Measurements from ENCODE around the gene STPG4. TPM values are rescaled to one million over a fixed set of nuclear protein-coding genes. Genes with fewer than 3 reads are reported as not detected.

The STPG4 gene
- total and polyA plus RNA-seq, 2 donors from 2014 or later = not detected

DNA sequence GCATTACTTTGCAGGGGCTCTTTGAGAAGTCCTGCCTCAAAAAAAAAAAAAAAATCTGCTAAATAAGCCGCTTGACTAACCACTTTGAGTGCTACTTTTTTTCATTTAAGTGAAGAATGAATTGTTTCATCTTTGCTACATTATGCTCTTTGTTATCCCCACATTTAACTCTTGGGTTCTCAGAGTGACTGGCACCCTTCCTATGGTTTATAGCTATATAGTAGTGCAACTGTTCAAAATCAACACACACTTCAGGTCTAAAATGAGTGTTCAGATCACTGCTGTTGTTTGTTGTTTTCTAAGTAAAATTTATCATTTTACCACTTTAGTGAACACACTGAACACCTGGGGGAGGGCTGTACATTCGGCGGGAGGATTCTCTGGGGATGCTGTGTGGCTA lies 13.6 kb downstream of the STPG4 start:
- no peak for FAIRE-seq
- intact Hi-C loops (cut with DNase I) = no loop called here

DNA sequence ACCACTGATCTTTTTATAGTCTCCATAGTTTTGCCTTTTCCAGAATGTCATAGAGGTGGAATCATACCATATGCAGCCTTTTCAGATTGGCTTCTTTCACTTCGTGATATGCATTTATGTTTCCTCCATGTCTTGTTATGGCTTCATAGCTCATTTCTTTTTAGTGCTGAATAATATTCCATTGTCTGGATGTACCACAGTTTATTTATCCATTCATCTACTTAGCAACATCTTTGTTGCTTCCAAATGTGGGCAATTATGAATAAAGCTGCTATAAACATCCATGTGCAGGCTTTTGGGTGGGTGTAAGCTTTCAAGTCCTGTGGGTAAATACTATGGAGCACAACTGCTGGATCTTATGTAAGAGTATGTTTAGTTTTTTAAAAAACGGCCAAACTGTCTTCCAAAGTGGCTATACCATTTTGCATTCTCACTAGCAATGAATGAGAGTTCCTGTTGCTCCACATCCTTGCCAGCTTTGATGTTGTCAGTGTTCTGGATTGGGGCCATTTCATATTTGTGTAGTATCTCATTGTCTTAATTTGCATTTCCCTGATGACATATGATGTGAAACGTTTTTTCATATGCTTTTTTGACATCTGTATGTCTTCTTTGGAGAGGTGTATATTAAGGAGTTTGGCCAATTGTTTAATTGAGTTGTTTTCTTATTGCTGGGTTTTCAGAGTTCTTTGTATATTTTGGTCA lies 20.6 kb downstream of the STPG4 start:
- DNase-seq (no peak), FAIRE-seq (no peak)
- Histone ChIP-seq H3K27me3 (ENCODE audit: control insufficient read depth, insufficient read depth, low read length) (no peaks in the 10 kb centered on the region), H3K36me3 (ENCODE audit: control insufficient read depth in 2 of 3, insufficient read depth in 3 of 3, low read length in 3 of 3) (no peaks in the 10 kb centered on the region), H3K4me3 (ENCODE audit: low read length in 3 of 3) (no peak overlapping the region), H3K27ac (ENCODE audit: low read depth in 2 of 2, low read length in 2 of 2) (no peak overlapping the region), H3K9ac (ENCODE audit: low read length in 3 of 3) (no peak overlapping the region), H3K9me3 (ENCODE audit: control insufficient read depth in 2 of 3, insufficient read depth in 1 of 3, low read length in 3 of 3) (peaks cover 0 to 9% (median 0%) of the 10 kb centered on the region in 3 donors), H3K4me1 (ENCODE audit: control insufficient read depth in 2 of 3, insufficient read depth in 2 of 3, low read depth in 1 of 3, low read length in 3 of 3) (no peaks in the 10 kb centered on the region)
- intact Hi-C loops (cut with DNase I) = no loop called here
- TF ChIP-seq, protein P1, sequence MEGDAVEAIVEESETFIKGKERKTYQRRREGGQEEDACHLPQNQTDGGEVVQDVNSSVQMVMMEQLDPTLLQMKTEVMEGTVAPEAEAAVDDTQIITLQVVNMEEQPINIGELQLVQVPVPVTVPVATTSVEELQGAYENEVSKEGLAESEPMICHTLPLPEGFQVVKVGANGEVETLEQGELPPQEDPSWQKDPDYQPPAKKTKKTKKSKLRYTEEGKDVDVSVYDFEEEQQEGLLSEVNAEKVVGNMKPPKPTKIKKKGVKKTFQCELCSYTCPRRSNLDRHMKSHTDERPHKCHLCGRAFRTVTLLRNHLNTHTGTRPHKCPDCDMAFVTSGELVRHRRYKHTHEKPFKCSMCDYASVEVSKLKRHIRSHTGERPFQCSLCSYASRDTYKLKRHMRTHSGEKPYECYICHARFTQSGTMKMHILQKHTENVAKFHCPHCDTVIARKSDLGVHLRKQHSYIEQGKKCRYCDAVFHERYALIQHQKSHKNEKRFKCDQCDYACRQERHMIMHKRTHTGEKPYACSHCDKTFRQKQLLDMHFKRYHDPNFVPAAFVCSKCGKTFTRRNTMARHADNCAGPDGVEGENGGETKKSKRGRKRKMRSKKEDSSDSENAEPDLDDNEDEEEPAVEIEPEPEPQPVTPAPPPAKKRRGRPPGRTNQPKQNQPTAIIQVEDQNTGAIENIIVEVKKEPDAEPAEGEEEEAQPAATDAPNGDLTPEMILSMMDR (IDR thresholded peaks at IDR 0.05; ENCODE audit: borderline replicate concordance, extremely low read depth, insufficient read depth) = no peak

More for the DNA sequence above, 13.6 kb downstream of the STPG4 start:
- DNase-seq = no peak
- Histone ChIP-seq H3K36me3 (ENCODE audit: control insufficient read depth in 2 of 3, insufficient read depth in 3 of 3, low read length in 3 of 3) (no peaks in the 10 kb centered on the region), H3K4me1 (ENCODE audit: control insufficient read depth in 2 of 3, insufficient read depth in 2 of 3, low read depth in 1 of 3, low read length in 3 of 3) (no peaks in the 10 kb centered on the region), H3K27ac (ENCODE audit: low read depth in 2 of 2, low read length in 2 of 2) (no peak overlapping the region), H3K9ac (ENCODE audit: low read length in 3 of 3) (no peak overlapping the region), H3K4me3 (ENCODE audit: low read length in 3 of 3) (no peak overlapping the region), H3K9me3 (ENCODE audit: control insufficient read depth in 2 of 3, insufficient read depth in 1 of 3, low read length in 3 of 3) (peaks cover 0 to 5% (median 0%) of the 10 kb centered on the region in 3 donors), H3K27me3 (ENCODE audit: control insufficient read depth, insufficient read depth, low read length) (no peaks in the 10 kb centered on the region)
- TF ChIP-seq, protein P1 (IDR thresholded peaks at IDR 0.05; ENCODE audit: borderline replicate concordance, extremely low read depth, insufficient read depth) = no peak

DNA sequence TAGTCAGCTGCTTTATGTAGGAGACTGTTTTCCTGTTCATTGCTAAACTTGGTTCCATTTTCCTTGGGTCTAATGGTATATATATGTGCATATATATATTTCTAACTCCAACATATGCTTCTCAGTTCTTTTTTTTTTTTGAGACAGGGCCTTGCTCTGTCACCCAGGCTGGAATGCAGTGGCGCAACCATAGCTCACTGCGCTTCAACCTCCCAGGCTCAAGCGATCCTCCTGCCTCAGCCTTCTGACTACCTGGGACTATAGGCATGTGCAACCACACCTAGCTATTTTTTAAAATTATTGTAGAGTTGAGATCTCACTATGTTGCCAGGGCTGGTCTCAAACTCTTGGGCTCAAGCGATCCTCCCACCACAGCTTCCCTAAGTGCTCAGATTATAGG lies 22.1 kb downstream of the STPG4 start:
- Histone ChIP-seq H3K4me1 (ENCODE audit: control insufficient read depth in 2 of 3, insufficient read depth in 2 of 3, low read depth in 1 of 3, low read length in 3 of 3) (no peaks in the 10 kb centered on the region), H3K27ac (ENCODE audit: low read depth in 2 of 2, low read length in 2 of 2) (no peak overlapping the region), H3K9me3 (ENCODE audit: control insufficient read depth in 2 of 3, insufficient read depth in 1 of 3, low read length in 3 of 3) (peaks cover 0 to 9% (median 0%) of the 10 kb centered on the region in 3 donors), H3K27me3 (ENCODE audit: control insufficient read depth, insufficient read depth, low read length) (no peaks in the 10 kb centered on the region), H3K9ac (ENCODE audit: low read length in 3 of 3) (no peak overlapping the region), H3K4me3 (ENCODE audit: low read length in 3 of 3) (no peak overlapping the region), H3K36me3 (ENCODE audit: control insufficient read depth in 2 of 3, insufficient read depth in 3 of 3, low read length in 3 of 3) (no peaks in the 10 kb centered on the region)
- DNase-seq (no peak), FAIRE-seq (no peak)
- TF ChIP-seq, protein P1 (IDR thresholded peaks at IDR 0.05; ENCODE audit: borderline replicate concordance, extremely low read depth, insufficient read depth) = no peak
- intact Hi-C loops (cut with DNase I) = no loop called here

Data from kidney (tissue), 14 donors.